ENCODE results near the gene DACT3. TPM values are rescaled to one million over a fixed set of nuclear protein-coding genes. Genes with fewer than 3 reads are reported as not detected.

Gene DACT3
- polyA plus RNA-seq, 3 donors from 2014 or later: not detected

- Mint-ChIP-seq H3K27ac (no peak overlapping the region), H3K27me3 (ENCODE audit: low read depth in 3 of 3) (peaks cover 13 to 36% (median 20%) of the 10 kb centered on the region in 3 donors), H3K36me3 (no peaks in the 10 kb centered on the region), H3K4me1 (peaks cover 10 to 12% of the 10 kb centered on the region in 2 donors), H3K9me3 (peaks cover 0 to 2% (median 0%) of the 10 kb centered on the region in 6 donors), H3K4me3 (no peak overlapping the region)
- no peak for DNase-seq
Observed at GRCh38 chr19:46656541-46656940, 4.4 kb downstream of the DACT3 start.

GRCh38 chr19:46654621-46655152 is 6.3 kb downstream of the DACT3 start:
- Mint-ChIP-seq H3K4me3 (no peak overlapping the region), H3K27me3 (ENCODE audit: low read depth in 3 of 3) (peaks cover 6 to 43% (median 26%) of the 10 kb centered on the region in 3 donors), H3K4me1 (peaks cover under 1 to 3% of the 10 kb centered on the region in 2 donors), H3K27ac (no peak overlapping the region), H3K36me3 (peaks cover 0 to 6% (median 0%) of the 10 kb centered on the region in 3 donors), H3K9me3 (peaks cover 0 to 4% (median 0%) of the 10 kb centered on the region in 6 donors)
- no peak for DNase-seq

- H3K27ac Mint-ChIP-seq: no peak overlapping the region
- DNase-seq: no peak
- peaks cover 0 to 4% of the 10 kb centered on the region in 2 donors for H3K4me1 Mint-ChIP-seq
- H3K9me3 Mint-ChIP-seq: peaks cover 0 to 4% (median 0%) of the 10 kb centered on the region in 6 donors
- peaks cover 15 to 39% (median 29%) of the 10 kb centered on the region in 3 donors for H3K27me3 Mint-ChIP-seq (ENCODE audit: low read depth in 3 of 3)
- peak overlapping the region in 1 of 5 donors; percentile 23 for H3K4me3 Mint-ChIP-seq
- peaks cover 0 to 9% (median 5%) of the 10 kb centered on the region in 3 donors for H3K36me3 Mint-ChIP-seq
Observed at GRCh38 chr19:46650445-46650844, 10.5 kb downstream of the DACT3 start.

- DNase-seq: no peak
- peaks cover 16 to 41% (median 31%) of the 10 kb centered on the region in 3 donors for H3K27me3 Mint-ChIP-seq (ENCODE audit: low read depth in 3 of 3)
- peaks cover 0 to 4% of the 10 kb centered on the region in 2 donors for H3K4me1 Mint-ChIP-seq
- no peak overlapping the region for H3K27ac Mint-ChIP-seq
- H3K9me3 Mint-ChIP-seq: peaks cover 0 to 2% (median 0%) of the 10 kb centered on the region in 6 donors
- H3K36me3 Mint-ChIP-seq: peaks cover 0 to 9% (median 5%) of the 10 kb centered on the region in 3 donors
- peak overlapping the region in 1 of 5 donors; percentile 46 for H3K4me3 Mint-ChIP-seq
Observed at GRCh38 chr19:46648961-46649960, 11.7 kb downstream of the DACT3 start.

GRCh38 chr19:46648060-46648960 is 12.7 kb downstream of the DACT3 start:
- Mint-ChIP-seq H3K4me1 (peaks cover 0 to 4% of the 10 kb centered on the region in 2 donors), H3K9me3 (peaks cover 0 to 2% (median 0%) of the 10 kb centered on the region in 6 donors), H3K27me3 (ENCODE audit: low read depth in 3 of 3) (peaks cover 16 to 36% (median 29%) of the 10 kb centered on the region in 3 donors), H3K27ac (no peak overlapping the region), H3K4me3 (peak overlapping the region in 3 of 5 donors; percentile 18 to 44 (median 21)), H3K36me3 (peaks cover 0 to 9% (median 5%) of the 10 kb centered on the region in 3 donors)
- no peak for DNase-seq

GRCh38 chr19:46646402-46646801 is 14.6 kb downstream of the DACT3 start:
- Mint-ChIP-seq H3K4me3 (no peak overlapping the region), H3K27me3 (ENCODE audit: low read depth in 3 of 3) (peaks cover 17 to 32% (median 30%) of the 10 kb centered on the region in 3 donors), H3K27ac (no peak overlapping the region), H3K4me1 (peaks cover 0 to 4% of the 10 kb centered on the region in 2 donors), H3K9me3 (peaks cover 0 to 2% (median 0%) of the 10 kb centered on the region in 6 donors), H3K36me3 (peaks cover 0 to 9% (median 5%) of the 10 kb centered on the region in 3 donors)
- DNase-seq: no peak

GRCh38 chr19:46644720-46645119 is 16.3 kb downstream of the DACT3 start:
- peaks cover 15 to 25% (median 24%) of the 10 kb centered on the region in 3 donors for H3K27me3 Mint-ChIP-seq (ENCODE audit: low read depth in 3 of 3)
- H3K4me1 Mint-ChIP-seq: peaks cover 0 to 11% of the 10 kb centered on the region in 2 donors
- no peak overlapping the region for H3K4me3 Mint-ChIP-seq
- DNase-seq: no peak
- H3K27ac Mint-ChIP-seq: no peak overlapping the region
- peaks cover 0 to 5% (median 3%) of the 10 kb centered on the region in 3 donors for H3K36me3 Mint-ChIP-seq
- H3K9me3 Mint-ChIP-seq: no peaks in the 10 kb centered on the region

- Mint-ChIP-seq H3K4me1 (peaks cover 0 to 8% of the 10 kb centered on the region in 2 donors), H3K36me3 (no peaks in the 10 kb centered on the region)
Observed at GRCh38 chr19:46640656-46641055, 20.3 kb downstream of the DACT3 start.

GRCh38 chr19:46639358-46640182 is 21.4 kb downstream of the DACT3 start:
- no peaks in the 10 kb centered on the region for H3K9me3 Mint-ChIP-seq
- peaks cover 5 to 12% (median 12%) of the 10 kb centered on the region in 3 donors for H3K27me3 Mint-ChIP-seq (ENCODE audit: low read depth in 3 of 3)
- H3K36me3 Mint-ChIP-seq: no peaks in the 10 kb centered on the region
- H3K4me3 Mint-ChIP-seq: peak overlapping the region; percentile 4 to 69 (median 64)
- DNase-seq: peak in 2 of 3 donors; percentile 26 to 27
- H3K27ac Mint-ChIP-seq: no peak overlapping the region
- peaks cover 0 to 12% of the 10 kb centered on the region in 2 donors for H3K4me1 Mint-ChIP-seq

More at GRCh38 chr19:46640656-46641055, 20.3 kb downstream of the DACT3 start:
- Mint-ChIP-seq H3K9me3 (no peaks in the 10 kb centered on the region), H3K27me3 (ENCODE audit: low read depth in 3 of 3) (peaks cover 9 to 17% (median 13%) of the 10 kb centered on the region in 3 donors), H3K27ac (no peak overlapping the region), H3K4me3 (peak overlapping the region in 4 of 5 donors; percentile 39 to 56 (median 48))
- no peak for DNase-seq

GRCh38 chr19:46637224-46637623 is 23.8 kb downstream of the DACT3 start:
- H3K36me3 Mint-ChIP-seq: no peaks in the 10 kb centered on the region
- peaks cover 2 to 26% (median 19%) of the 10 kb centered on the region in 3 donors for H3K27me3 Mint-ChIP-seq (ENCODE audit: low read depth in 3 of 3)
- H3K4me3 Mint-ChIP-seq: no peak overlapping the region
- H3K4me1 Mint-ChIP-seq: peaks cover 11 to 22% of the 10 kb centered on the region in 2 donors
- no peak for DNase-seq
- no peak overlapping the region for H3K27ac Mint-ChIP-seq
- H3K9me3 Mint-ChIP-seq: no peaks in the 10 kb centered on the region

GRCh38 chr19:46635920-46636761 is 24.8 kb downstream of the DACT3 start, which contains the start of gene GNG8:
Gene GNG8 (minus strand): TSS chr19:46636202. CDS start chr19:46634682, 1,520 bp downstream.
- H3K27ac Mint-ChIP-seq: peak within 1 kb of the TSS in 1 of 6 donors; percentile 32
- DNase-seq: no peak

More at GRCh38 chr19:46635920-46636761, 24.8 kb downstream of the DACT3 start, which contains the start of gene GNG8:
- H3K4me1 Mint-ChIP-seq: peaks cover 11 to 22% of the 10 kb centered on the region in 2 donors
- H3K36me3 Mint-ChIP-seq: no peaks in the 10 kb centered on the region
- peaks cover 2 to 24% (median 17%) of the 10 kb centered on the region in 3 donors for H3K27me3 Mint-ChIP-seq (ENCODE audit: low read depth in 3 of 3)
- H3K9me3 Mint-ChIP-seq: no peaks in the 10 kb centered on the region
- peak within 1 kb of the TSS in 2 of 5 donors; percentile 42 to 44 for H3K4me3 Mint-ChIP-seq

Measured in immature natural killer cell (primary cell).